ENCODE results near the gene DOC2A. TPM values are rescaled to one million over a fixed set of nuclear protein-coding genes. Genes with fewer than 3 reads are reported as not detected.
"Not testable (repeated sequence)": the region's sequence is repeated elsewhere in the genome, so short reads cannot be mapped to it uniquely, and the experiment has no call there.

DOC2A gene
- total RNA-seq, 1 donor from 2014 or later = 1.5 TPM

GRCh38 chr16:30027588-30028437 lies 17.0 kb upstream of the DOC2A start:
- no peak for DNase-seq

GRCh38 chr16:30026449-30026848 lies 15.6 kb upstream of the DOC2A start:
- no peak for DNase-seq

- no peak for DNase-seq
Observed at GRCh38 chr16:30025574-30025973, 14.7 kb upstream of the DOC2A start.

- DNase-seq = no peak
Observed at GRCh38 chr16:30025156-30025555, 14.3 kb upstream of the DOC2A start.

- DNase-seq = no peak
Observed at GRCh38 chr16:30024451-30024850, 13.6 kb upstream of the DOC2A start.

GRCh38 chr16:30023586-30023985 lies 12.8 kb upstream of the DOC2A start:
- DNase-seq = no peak

GRCh38 chr16:30022887-30023286 lies 12.1 kb upstream of the DOC2A start, which contains the start of gene C16orf92:
C16orf92 (plus strand) TSS chr16:30023198; CDS start chr16:30023341, 143 bp downstream.
- no peak for DNase-seq

GRCh38 chr16:30018731-30019158 lies 7.9 kb upstream of the DOC2A start:
- DNase-seq = no peak

- not testable (repeated sequence) for DNase-seq
Observed at GRCh38 chr16:30017937-30018336, 7.1 kb upstream of the DOC2A start.

GRCh38 chr16:30017277-30017656 lies 6.4 kb upstream of the DOC2A start:
- DNase-seq = no peak

GRCh38 chr16:30016555-30017276 lies 5.9 kb upstream of the DOC2A start:
- no peak for DNase-seq

- DNase-seq = not testable (repeated sequence)
Observed at GRCh38 chr16:30015450-30015849, 4.6 kb upstream of the DOC2A start.

- DNase-seq = not testable (repeated sequence)
Observed at GRCh38 chr16:30012598-30012997, 1.8 kb upstream of the DOC2A start.

GRCh38 chr16:30011714-30012504 lies 1.1 kb upstream of the DOC2A start:
- no peak for DNase-seq

GRCh38 chr16:30009990-30010843 lies 610 bp downstream of the DOC2A start:
- DNase-seq = no peak

GRCh38 chr16:30009085-30009862 lies 1.6 kb downstream of the DOC2A start:
- DNase-seq = no peak

- DNase-seq = no peak
Observed at GRCh38 chr16:30007378-30007895, 3.4 kb downstream of the DOC2A start.

GRCh38 chr16:30006659-30007377 lies 4.0 kb downstream of the DOC2A start:
- DNase-seq = no peak

- DNase-seq = no peak
Observed at GRCh38 chr16:30006095-30006473, 4.7 kb downstream of the DOC2A start.

Measured in skin of body (tissue), 2 donors.